ENCODE results near the gene FZR1.

The FZR1 gene

DNA sequence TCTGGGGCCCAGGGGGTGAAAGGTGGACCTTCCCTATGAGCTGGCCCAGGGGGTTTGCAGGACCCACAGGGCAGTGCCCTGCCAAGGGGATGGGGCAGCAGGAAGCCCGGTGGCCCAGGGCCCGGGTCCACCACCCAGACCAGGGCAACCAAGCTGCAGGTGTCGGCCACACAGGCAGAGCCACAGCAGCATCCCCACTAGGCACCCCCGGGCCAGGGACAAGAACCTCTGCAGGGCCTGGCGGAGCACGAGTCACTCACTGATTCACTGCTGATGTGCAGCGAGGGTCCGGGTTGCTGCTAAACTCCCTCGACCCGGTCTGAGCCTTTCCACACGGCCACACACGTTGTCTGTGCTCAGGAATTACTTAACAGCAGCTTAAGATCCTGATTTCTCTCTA, 8.8 kb downstream of the FZR1 start:
- Histone ChIP-seq H3K79me2 (ENCODE audit: insufficient read depth, low read length) (peaks cover 83% of the 10 kb centered on the region), H3K4me3 (ENCODE audit: insufficient read depth, low read length, poor library complexity, severe bottlenecking) (no peak overlapping the region), H2AFZ (ENCODE audit: low read depth, low read length, severe bottlenecking) (no peak overlapping the region), H3K9ac (ENCODE audit: low read length) (no peak overlapping the region), H3K9me2 (replicated peaks; ENCODE audit: insufficient read depth, low read length) (no peaks in the 10 kb centered on the region), H4K20me1 (ENCODE audit: low read depth, low read length) (0 out of 2 replicates have a peak, but pooled peaks cover 5% of the 10 kb centered on the region), H3K9me3 (ENCODE audit: insufficient read depth, low read length) (no peaks in the 10 kb centered on the region), H3K27ac (ENCODE audit: low read depth, low read length) (no peak overlapping the region), H3K27me3 (ENCODE audit: low read length) (no peaks in the 10 kb centered on the region), H3F3A (ENCODE audit: insufficient read depth) (no peaks in the 10 kb centered on the region), H3K4me2 (ENCODE audit: low read depth, low read length, poor library complexity, severe bottlenecking) (no peak overlapping the region), H3K36me3 (ENCODE audit: low read length) (no peaks in the 10 kb centered on the region)
- TF ChIP-seq EZH2phosphoT487 (conservative IDR thresholded peaks at IDR 0.05; ENCODE audit: low read length) (no peak), CTCF (IDR thresholded peaks at IDR 0.05; ENCODE audit: insufficient read depth, low read length, poor library complexity, severe bottlenecking) (no peak)

DNA sequence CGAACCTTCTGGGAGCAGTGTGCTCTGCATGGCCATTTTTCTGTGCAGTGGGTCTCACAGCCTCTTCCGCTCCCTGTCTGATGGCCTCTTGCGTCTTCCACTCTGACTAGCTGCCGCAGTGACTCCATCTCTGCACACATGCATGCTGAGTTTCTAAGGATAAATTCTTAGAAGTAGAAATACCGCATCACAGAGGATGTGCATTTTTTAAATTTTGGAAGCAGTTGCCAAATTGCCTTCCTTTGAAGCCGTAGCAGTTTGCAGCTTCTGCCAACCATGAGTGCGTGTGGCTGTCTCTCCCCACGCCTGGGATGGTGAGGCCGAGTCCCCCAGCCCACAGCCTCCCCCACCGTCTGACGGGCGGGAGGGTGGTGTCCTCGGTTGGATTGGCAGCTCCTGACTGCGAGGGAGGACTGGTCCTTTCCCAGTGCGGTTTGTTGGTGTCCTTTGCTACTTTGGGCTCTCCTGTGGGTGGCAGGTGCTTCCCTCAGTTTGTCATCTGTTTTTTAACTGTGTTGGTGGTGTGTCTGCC, 9.8 kb downstream of the FZR1 start:
- Histone ChIP-seq H3K9me3 (ENCODE audit: insufficient read depth, low read length) (no peaks in the 10 kb centered on the region), H3K4me2 (ENCODE audit: low read depth, low read length, poor library complexity, severe bottlenecking) (peak overlapping the region; percentile 11), H3K36me3 (ENCODE audit: low read length) (no peaks in the 10 kb centered on the region), H3K4me3 (ENCODE audit: insufficient read depth, low read length, poor library complexity, severe bottlenecking) (no peak overlapping the region), H3K9me2 (replicated peaks; ENCODE audit: insufficient read depth, low read length) (no peaks in the 10 kb centered on the region), H2AFZ (ENCODE audit: low read depth, low read length, severe bottlenecking) (no peak overlapping the region), H4K20me1 (ENCODE audit: low read depth, low read length) (0 out of 2 replicates have a peak, but pooled peaks cover 5% of the 10 kb centered on the region), H3K27ac (ENCODE audit: low read depth, low read length) (peak overlapping the region; percentile 53), H3F3A (ENCODE audit: insufficient read depth) (no peaks in the 10 kb centered on the region), H3K79me2 (ENCODE audit: insufficient read depth, low read length) (peaks cover 83% of the 10 kb centered on the region), H3K9ac (ENCODE audit: low read length) (no peak overlapping the region), H3K27me3 (ENCODE audit: low read length) (no peaks in the 10 kb centered on the region)
- TF ChIP-seq CTCF (IDR thresholded peaks at IDR 0.05; ENCODE audit: insufficient read depth, low read length, poor library complexity, severe bottlenecking) (no peak), EZH2phosphoT487 (conservative IDR thresholded peaks at IDR 0.05; ENCODE audit: low read length) (no peak)

GRCh38 chr19:3516675-3517207, 10.6 kb downstream of the FZR1 start:
- Histone ChIP-seq H2AFZ (ENCODE audit: low read depth, low read length, severe bottlenecking) (no peak overlapping the region), H3K4me2 (ENCODE audit: low read depth, low read length, poor library complexity, severe bottlenecking) (peak overlapping the region; percentile 11), H3K36me3 (ENCODE audit: low read length) (no peaks in the 10 kb centered on the region), H3K27ac (ENCODE audit: low read depth, low read length) (peak overlapping the region; percentile 57), H3K4me3 (ENCODE audit: insufficient read depth, low read length, poor library complexity, severe bottlenecking) (no peak overlapping the region), H3F3A (ENCODE audit: insufficient read depth) (no peaks in the 10 kb centered on the region), H3K79me2 (ENCODE audit: insufficient read depth, low read length) (peaks cover 78% of the 10 kb centered on the region), H3K27me3 (ENCODE audit: low read length) (no peaks in the 10 kb centered on the region), H4K20me1 (ENCODE audit: low read depth, low read length) (0 out of 2 replicates have a peak, but pooled peaks cover 5% of the 10 kb centered on the region), H3K9me3 (ENCODE audit: insufficient read depth, low read length) (no peaks in the 10 kb centered on the region), H3K9ac (ENCODE audit: low read length) (no peak overlapping the region), H3K9me2 (replicated peaks; ENCODE audit: insufficient read depth, low read length) (no peaks in the 10 kb centered on the region)
- TF ChIP-seq CTCF (IDR thresholded peaks at IDR 0.05; ENCODE audit: insufficient read depth, low read length, poor library complexity, severe bottlenecking), result no peak
